Tibial artery (tissue), 4 donors: ENCODE data around the gene ARHGAP23.

Experiments
- DNase-seq, 2 donors: peaks; one replicate each; pipeline ENCODE4 v3.0.0-alpha.2; 2019
- H3K27ac ChIP-seq, 2 donors: fragments of 200-600 bp; sonication (generic) in 1 of 2; 1 replicate in 1 of 2; 2 replicates in 1 of 2; pipeline ENCODE4 v1.5.1; 2018 to 2019; ENCODE audit warnings: mild to moderate bottlenecking in 1 of 2
- H3K27me3 ChIP-seq, 2 donors: fragments of 200-600 bp; sonication (generic) in 1 of 2; one replicate each; pipeline versions ENCODE4 v1.5.1 to v1.6.0; 2016 to 2019
- H3K36me3 ChIP-seq, 3 donors: fragments of 200-600 bp; sonication (generic) in 2 of 3; one replicate each; pipeline ENCODE4 v1.5.1; 2016 to 2019; ENCODE audit warnings: mild to moderate bottlenecking in 2 of 3
- H3K4me1 ChIP-seq, 4 donors: fragments of 200-600 bp; sonication (generic) in 2 of 4; 1 replicate in 3 of 4; 2 replicates in 1 of 4; pipeline ENCODE4 v1.5.1; 2016 to 2019
- H3K4me3 ChIP-seq, 2 donors: fragments of 200-600 bp; sonication (generic) in 1 of 2; 1 replicate in 1 of 2; 2 replicates in 1 of 2; pipeline ENCODE4 v1.5.1; 2018 to 2019; ENCODE audit warnings: mild to moderate bottlenecking in 2 of 2
- H3K9me3 ChIP-seq, 3 donors: fragments of 200-600 bp; sonication (generic) in 1 of 3; one replicate each; pipeline ENCODE4 v1.5.1; 2016 to 2019
- intact Hi-C: fragments of 100-400 bp; cut with DNase I; formaldehyde crosslinking; loops from one replicate; pipeline ENCODE4 v1.15.0; 2023; ENCODE audit warnings: low total_unique reads
- TF ChIP-seq, protein P1 (sequence below), 2 experiments: fragments of 200-600 bp in 1 of 2; fragments of 450-650 bp in 1 of 2; IDR thresholded peaks; one replicate each; pipeline ENCODE4 v1.5.1; 2017 to 2019; ENCODE audit warnings: antibody characterized with exemption in 2 of 2, mild to moderate bottlenecking in 1 of 2, moderate library complexity in 1 of 2

Gene ARHGAP23

DNA sequence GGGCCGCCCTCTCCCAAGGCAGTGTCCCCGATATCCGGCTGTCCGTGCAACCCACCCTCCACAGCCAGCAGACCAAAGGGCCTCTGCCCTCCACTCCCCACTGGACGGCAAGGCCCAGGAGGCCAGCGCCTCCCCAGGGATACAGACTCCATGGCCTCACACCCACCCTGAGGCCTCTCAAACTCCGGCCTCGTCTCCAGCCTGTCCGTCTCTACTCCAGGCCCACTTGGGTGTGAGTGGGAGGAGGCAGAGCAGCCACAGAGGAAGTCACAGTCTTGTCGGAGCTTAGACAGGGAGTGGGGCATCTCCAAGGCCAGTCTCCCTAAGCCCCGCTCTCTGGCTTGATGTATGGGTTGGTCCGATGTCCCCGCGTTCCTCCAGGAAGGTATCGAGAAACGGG lies 104.2 kb downstream of the ARHGAP23 start:
- Histone ChIP-seq H3K27me3 (peaks cover 0 to 79% of the 10 kb centered on the region in 2 donors), H3K4me1 (no peaks in the 10 kb centered on the region), H3K9me3 (no peaks in the 10 kb centered on the region), H3K4me3 (no peak overlapping the region), H3K36me3 (no peaks in the 10 kb centered on the region), H3K27ac (no peak overlapping the region)
- no peak for DNase-seq
- intact Hi-C loops = no loop called here
- TF ChIP-seq, protein P1, sequence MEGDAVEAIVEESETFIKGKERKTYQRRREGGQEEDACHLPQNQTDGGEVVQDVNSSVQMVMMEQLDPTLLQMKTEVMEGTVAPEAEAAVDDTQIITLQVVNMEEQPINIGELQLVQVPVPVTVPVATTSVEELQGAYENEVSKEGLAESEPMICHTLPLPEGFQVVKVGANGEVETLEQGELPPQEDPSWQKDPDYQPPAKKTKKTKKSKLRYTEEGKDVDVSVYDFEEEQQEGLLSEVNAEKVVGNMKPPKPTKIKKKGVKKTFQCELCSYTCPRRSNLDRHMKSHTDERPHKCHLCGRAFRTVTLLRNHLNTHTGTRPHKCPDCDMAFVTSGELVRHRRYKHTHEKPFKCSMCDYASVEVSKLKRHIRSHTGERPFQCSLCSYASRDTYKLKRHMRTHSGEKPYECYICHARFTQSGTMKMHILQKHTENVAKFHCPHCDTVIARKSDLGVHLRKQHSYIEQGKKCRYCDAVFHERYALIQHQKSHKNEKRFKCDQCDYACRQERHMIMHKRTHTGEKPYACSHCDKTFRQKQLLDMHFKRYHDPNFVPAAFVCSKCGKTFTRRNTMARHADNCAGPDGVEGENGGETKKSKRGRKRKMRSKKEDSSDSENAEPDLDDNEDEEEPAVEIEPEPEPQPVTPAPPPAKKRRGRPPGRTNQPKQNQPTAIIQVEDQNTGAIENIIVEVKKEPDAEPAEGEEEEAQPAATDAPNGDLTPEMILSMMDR (IDR thresholded peaks at IDR 0.05) = no peak

DNA sequence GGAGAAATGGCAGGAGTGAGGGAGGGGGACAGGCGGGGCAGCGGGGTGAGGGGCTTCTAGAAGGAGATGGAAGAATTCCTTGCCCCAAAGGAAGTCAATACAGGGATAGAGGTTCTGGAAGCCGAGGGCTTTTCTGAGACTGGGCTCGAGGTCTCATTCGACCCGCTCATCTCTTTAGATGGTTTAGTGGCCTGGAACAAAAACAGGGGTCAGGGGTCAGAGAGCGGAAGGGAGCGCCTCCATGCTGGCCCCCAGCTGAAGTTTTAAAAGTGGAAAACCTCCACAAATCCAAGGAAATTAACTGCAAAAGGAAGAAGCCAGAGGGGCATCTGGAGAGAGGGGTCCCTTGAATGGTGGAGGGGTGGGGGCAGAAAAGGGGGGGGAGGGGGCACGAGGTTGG lies 105.0 kb downstream of the ARHGAP23 start:
- intact Hi-C loops = no loop called here
- TF ChIP-seq, protein P1 (IDR thresholded peaks at IDR 0.05) = no peak
- Histone ChIP-seq H3K27me3 (peaks cover 0 to 79% of the 10 kb centered on the region in 2 donors), H3K4me1 (no peaks in the 10 kb centered on the region), H3K9me3 (no peaks in the 10 kb centered on the region), H3K36me3 (no peaks in the 10 kb centered on the region), H3K27ac (no peak overlapping the region), H3K4me3 (no peak overlapping the region)
- no peak for DNase-seq

DNA sequence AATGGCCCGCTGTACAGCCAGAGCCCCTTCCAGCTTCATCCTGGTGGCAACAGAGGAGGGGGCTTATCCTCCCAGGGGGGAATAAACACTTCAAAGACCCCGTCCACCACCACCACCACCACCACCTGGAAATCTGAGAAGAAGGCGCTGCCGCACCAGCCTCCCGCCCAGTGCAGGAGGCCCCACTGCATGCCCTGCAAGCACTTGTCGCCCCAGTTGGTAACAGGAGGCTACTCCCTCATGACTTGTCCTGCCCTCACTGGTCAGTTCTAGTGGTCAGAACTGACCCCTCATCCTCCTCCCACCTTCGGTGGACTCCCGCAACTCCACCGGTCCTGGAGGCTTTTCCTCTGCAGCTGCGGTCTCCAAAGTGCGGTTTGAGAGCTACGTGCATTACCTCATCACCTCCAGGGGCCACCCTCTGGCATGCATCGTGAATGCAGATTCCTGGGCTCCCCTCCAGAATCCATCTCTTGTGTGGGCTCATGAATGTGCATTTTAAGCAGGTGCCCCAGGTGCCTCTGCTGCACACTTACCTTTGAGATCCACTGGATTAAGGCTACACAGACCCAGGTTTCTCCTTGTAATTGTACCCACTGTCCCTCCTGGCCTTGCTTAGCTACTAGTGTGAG lies 105.7 kb downstream of the ARHGAP23 start:
- intact Hi-C loops = no loop called here

DNA sequence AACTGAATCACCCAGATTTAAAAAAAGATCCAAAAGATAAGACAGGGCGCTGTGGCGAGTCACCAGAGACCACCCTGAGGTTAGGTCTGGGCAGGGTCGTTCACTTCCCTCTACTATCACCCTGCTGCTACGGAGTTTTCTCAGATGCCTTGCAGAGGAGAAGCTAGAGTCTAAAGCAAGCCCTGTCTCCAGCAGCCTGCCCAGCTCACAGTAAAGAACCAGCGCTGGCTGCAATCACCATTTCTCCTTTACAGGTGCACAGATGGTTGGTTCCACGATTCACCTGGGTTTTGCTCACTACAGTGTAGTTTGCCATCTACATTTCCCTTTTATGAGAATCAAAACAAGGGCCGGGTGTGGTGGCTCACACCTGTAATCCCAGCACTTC lies 106.2 kb downstream of the ARHGAP23 start:
- no peak for DNase-seq
- Histone ChIP-seq H3K27ac (no peak overlapping the region), H3K4me1 (no peaks in the 10 kb centered on the region), H3K27me3 (peaks cover 0 to 78% of the 10 kb centered on the region in 2 donors), H3K9me3 (no peaks in the 10 kb centered on the region), H3K4me3 (no peak overlapping the region), H3K36me3 (no peaks in the 10 kb centered on the region)
- TF ChIP-seq, protein P1 (IDR thresholded peaks at IDR 0.05) = no peak
- intact Hi-C loops = no loop called here

More for the DNA sequence above, 105.7 kb downstream of the ARHGAP23 start:
- TF ChIP-seq, protein P1 (IDR thresholded peaks at IDR 0.05) = no peak
- Histone ChIP-seq H3K36me3 (no peaks in the 10 kb centered on the region), H3K4me1 (no peaks in the 10 kb centered on the region), H3K9me3 (no peaks in the 10 kb centered on the region), H3K27ac (no peak overlapping the region), H3K27me3 (peaks cover 0 to 75% of the 10 kb centered on the region in 2 donors), H3K4me3 (no peak overlapping the region)
- no peak for DNase-seq

DNA sequence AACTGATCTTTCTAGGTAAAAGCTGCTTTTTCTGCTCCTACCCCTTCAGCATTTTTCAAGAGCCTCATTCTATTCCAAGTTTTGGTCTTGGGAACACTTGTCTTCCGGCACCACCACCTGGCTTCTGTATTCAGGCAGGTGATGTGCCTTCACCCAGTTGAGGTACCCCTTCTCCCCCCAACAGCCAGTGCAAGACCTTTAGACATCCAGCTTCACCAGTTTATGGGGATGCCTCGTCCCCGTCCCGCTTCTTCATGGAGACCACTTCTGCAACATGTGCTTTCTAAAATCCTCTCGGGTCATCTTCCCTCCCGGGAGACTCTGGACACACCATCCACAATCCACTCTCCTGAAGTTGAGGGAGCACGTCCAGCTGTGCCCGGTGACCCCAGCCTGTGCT lies 107.6 kb downstream of the ARHGAP23 start:
- H3K27me3 ChIP-seq = peaks cover 0 to 77% of the 10 kb centered on the region in 2 donors

More for the DNA sequence above, 107.6 kb downstream of the ARHGAP23 start:
- Histone ChIP-seq H3K4me1 (no peaks in the 10 kb centered on the region), H3K36me3 (no peaks in the 10 kb centered on the region), H3K9me3 (no peaks in the 10 kb centered on the region), H3K27ac (no peak overlapping the region), H3K4me3 (no peak overlapping the region)
- DNase-seq = no peak
- intact Hi-C loops = no loop called here
- TF ChIP-seq, protein P1 (IDR thresholded peaks at IDR 0.05) = no peak
